HG03565 (cell line): ENCODE measurements around the gene PDE11A.

ENCODE experiments used
- ATAC-seq: cut with Tn5 transposase; IDR thresholded peaks from one replicate; pipeline ENCODE4 v1.9.1; 2021; ENCODE audit warnings: mild to moderate bottlenecking, moderate library complexity; ENCODE audit not compliant: unreplicated experiment

PDE11A gene

DNA sequence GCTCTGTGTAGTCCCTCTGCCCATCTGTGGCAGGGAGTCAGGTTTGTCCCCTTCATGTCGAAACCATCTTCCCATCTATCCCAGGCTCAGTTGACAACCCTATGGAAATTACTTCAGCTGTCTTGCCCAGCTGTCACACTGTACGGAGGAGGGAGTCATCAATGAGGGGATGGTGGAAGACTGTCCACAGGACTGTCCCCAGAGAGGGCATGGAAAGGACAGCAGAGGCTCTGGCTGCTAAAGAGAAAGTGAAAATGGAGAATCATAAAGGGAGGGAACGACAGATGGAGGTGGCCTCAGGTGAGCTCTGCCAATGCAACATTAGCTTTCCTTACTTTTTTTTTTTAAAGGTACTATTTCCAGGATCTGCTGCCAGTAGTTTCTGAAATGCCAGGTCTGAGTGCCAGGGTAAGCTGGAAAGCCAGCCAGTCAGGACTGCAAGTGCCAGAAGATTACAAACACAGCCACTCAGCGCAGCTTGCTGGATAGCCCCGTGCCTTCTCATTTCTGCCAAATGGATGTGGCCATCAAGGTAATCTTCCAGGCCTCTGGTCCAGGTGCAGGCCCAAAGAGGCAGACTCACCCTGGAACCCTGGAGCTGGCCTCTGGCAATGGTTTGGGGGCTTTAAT, 487.2 kb downstream of the PDE11A start:
- ATAC-seq: no peak

DNA sequence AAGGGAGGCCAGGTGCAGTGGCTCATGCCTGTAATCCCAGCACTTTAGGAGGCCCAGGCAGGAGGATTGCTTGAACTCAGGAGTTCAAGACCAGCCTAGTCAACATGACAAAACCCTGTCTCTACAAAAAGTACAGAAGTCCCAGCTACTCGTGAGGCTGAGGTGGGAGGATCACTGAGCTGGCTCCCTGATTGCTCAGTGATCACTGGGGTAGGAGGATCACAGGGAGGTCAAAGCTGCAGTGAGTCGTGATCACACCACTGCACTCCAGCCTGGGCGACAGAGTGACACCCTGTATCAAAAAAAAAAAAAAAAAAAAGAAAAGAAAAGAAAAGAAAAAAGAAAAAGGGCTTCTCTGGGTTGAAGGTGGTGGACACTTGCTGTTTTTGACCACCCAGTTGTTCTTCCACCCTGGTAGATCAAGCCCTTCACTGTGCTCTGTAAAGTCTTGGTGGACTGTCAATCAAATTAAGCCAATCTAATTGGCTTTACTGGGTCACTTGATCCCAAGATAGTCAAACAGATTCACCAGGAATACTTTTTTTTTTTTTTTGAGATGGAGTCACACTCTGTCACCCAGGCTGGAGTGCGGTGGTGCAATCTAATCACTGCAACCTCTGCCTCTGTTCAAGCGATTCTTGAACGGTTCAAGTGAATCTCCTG, 488.4 kb downstream of the PDE11A start:
- ATAC-seq: no peak

DNA sequence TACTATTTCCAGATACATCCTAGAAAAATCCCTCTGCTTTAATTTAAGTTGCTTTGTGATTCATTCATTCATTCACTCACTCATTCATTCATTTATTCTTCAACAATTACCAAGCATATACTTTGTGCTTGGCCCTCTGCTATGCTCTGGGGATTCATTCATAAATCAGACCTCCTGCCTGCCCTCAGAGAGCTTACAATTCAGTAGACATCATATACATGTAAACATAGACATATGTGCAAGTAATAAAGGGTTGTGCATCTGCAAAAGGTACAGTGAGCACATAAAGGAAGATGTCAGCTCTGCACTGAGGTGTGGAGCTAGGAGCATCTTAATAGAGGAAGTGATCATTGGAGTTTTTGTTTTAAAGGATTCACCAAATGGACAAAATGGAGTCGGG, 490.6 kb downstream of the PDE11A start:
- ATAC-seq: no peak

DNA sequence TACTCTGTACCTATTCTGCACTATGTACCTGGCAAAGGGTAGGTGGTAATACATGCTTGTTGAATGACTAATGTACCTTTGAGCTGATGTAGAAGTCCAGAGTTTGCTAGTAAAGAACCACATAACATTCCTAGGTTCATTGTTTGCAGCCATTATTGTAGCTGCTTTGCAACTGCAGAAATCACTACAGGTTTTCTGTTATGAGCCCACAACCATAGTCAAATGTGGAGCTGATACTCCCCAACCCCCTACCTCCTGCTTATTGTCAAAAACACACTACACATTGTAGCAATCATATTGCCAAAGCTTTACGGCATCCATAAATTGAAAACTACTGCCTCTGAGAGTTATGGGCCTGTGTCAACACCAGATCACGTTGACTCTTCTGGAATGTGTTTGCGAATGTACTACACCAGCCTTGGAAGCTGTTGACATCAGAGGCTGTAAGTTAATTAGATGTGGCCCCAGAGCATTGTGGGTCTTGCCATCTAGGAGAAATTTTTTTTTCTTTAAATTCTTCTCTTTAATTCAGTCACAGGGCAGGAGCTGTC, 493.0 kb downstream of the PDE11A start:
- no peak for ATAC-seq

DNA sequence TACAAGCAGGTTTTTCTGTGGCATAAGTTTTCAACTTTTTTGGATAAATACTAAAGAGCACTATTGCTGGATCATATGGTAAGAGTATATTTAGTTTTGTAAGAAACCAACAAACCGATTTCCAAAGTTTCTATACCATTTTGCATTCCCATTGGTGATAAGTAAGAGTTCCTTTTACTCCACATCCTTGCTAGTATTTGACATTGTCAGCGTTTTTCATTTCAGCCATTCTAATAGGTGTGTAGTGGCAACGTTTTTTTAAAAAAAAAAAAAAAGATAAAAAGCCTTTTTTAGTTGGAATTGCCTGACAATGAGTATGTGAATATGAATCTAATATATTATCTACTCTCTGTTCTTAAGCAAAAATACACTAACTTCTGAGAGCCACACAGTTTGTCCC, 494.1 kb downstream of the PDE11A start:
- ATAC-seq: no peak

DNA sequence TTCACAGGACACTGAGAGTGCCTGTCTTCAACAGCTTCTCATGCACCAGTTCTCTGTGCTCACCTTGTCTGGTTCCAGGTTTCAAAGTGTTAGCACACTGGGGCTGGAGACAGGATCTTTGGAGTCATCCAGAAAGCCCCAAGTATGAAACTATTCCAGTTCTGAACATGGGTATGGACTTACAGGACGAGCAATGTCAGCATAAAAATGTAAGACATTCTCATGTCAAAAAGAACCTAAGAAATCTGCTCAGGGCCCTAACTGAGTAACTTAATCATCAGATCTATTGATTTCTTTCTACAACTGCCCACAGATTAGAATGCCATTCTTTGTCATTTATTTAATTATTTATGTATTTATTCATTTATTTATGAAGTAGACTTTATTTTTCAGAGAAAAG, 495.5 kb downstream of the PDE11A start:
- no peak for ATAC-seq

DNA sequence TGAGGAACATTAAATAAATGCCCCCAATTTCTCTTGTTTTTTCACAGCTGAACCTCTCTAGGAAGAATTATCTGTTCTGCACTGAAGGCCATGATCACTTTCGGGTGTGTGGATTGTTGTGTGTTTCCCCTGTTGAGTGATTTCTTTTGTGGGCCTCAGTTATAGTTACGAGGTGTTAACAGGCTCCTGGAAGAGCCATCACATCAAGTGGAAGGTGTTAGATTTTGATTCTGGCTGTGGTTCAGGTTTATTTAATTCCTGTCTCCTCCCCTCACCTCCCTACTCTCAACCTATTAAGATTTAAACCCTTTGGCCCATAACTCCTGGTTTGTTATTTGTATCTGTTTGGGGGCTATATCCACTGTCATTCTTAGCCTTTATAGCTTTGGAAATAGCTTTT, 497.2 kb downstream of the PDE11A start:
- no peak for ATAC-seq

DNA sequence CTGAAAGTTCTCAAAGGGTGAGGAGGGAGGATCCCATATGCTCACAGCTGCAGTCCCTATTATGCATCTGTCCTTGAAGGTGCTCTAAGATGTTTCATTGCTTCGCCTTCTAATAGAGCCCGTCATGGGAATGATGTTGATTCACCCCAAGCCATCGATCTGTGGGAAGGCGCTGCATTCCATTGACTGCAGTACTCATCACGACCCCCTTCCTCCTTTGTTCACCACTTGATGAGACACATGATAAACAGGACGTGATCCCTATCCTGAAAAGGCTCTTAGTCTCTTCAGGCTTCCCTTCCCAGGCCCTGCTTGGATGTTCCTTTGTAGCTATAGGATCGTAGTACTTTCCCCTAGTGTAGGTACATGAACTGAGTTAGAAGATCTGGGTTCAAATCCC, 498.2 kb downstream of the PDE11A start:
- ATAC-seq: no peak
